ENCODE results near the gene ZNF423. TPM values are rescaled to one million over a fixed set of nuclear protein-coding genes. Genes with fewer than 3 reads are reported as not detected.

Gene ZNF423
- total RNA-seq, 2 experiments from 2014 or later: not detected

DNA sequence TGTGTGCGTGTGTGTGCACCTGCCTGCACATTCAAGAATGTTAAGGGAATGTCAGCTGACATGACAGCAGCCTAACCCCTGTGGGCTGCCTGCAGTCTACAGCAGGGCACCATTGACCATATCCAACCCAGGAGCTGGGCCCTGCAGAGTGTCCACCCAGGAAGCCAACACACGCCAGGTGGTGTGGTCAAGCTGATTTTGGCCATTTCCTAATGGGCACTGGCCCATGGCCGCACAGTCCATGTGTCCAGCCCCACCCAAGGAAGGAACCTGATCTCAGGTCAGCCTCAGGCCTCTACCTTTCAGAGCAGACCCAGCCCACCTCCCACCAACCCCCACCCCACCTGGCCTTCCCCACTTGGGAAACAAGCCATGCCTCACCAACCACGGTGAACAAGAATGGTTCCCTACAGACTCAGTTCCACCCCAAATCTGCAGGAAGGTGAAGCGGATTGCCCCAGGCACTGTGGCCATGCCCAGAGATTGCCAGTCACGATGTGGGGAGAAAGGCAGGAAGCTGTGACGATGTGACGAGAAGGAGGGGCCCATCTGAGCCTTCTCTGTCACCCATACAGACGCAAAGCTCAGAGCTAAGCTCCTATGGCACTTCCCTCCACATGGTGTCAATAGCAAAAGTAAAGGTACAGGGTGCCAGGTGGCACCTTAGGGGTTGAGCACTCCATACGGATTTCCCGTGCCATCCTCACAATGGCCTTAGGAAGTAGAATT lies 77.5 kb downstream of the ZNF423 start:
- intact Hi-C loops (cut with micrococcal nuclease): no loop called here
- CTCF ChIA-PET: no interaction called here
- H3K27ac Mint-ChIP-seq: no peak overlapping the region
- H3K9me3 Mint-ChIP-seq: no peaks in the 10 kb centered on the region
- TF ChIP-seq, protein P1, sequence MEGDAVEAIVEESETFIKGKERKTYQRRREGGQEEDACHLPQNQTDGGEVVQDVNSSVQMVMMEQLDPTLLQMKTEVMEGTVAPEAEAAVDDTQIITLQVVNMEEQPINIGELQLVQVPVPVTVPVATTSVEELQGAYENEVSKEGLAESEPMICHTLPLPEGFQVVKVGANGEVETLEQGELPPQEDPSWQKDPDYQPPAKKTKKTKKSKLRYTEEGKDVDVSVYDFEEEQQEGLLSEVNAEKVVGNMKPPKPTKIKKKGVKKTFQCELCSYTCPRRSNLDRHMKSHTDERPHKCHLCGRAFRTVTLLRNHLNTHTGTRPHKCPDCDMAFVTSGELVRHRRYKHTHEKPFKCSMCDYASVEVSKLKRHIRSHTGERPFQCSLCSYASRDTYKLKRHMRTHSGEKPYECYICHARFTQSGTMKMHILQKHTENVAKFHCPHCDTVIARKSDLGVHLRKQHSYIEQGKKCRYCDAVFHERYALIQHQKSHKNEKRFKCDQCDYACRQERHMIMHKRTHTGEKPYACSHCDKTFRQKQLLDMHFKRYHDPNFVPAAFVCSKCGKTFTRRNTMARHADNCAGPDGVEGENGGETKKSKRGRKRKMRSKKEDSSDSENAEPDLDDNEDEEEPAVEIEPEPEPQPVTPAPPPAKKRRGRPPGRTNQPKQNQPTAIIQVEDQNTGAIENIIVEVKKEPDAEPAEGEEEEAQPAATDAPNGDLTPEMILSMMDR (IDR thresholded peaks at IDR 0.05): no peak
- H3K27me3 Mint-ChIP-seq: no peaks in the 10 kb centered on the region
- no peaks in the 10 kb centered on the region for H3K36me3 Mint-ChIP-seq (ENCODE audit: low read depth)
- POLR2A ChIA-PET: no interaction called here
- no peak overlapping the region for H3K4me3 Mint-ChIP-seq
- ATAC-seq (no peak), DNase-seq (no peak)
- H3K4me1 Mint-ChIP-seq (ENCODE audit: low read depth): no peaks in the 10 kb centered on the region

DNA sequence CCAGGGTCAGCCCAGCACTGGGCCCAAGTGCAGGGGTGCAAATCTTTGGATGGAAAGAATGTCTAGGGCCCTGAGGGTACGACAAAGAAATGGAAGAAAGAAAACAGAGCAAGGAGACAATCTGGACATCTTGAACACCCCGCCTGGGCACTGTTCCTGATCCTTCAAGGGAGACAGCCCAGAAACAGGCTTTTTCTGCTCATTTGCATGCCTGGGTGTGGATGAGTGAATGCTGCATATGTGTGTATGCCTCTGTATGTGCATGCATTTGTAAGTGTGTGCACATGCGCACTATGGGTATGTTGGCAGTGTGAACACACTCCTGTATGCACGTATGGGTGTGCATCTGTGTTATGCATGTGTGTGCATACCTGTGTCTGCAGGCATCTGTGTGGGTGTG lies 79.2 kb downstream of the ZNF423 start:
- H3K27ac Mint-ChIP-seq: no peak overlapping the region
- DNase-seq (no peak), ATAC-seq (no peak)
- TF ChIP-seq, protein P1 (IDR thresholded peaks at IDR 0.05): no peak
- no peaks in the 10 kb centered on the region for H3K27me3 Mint-ChIP-seq
- H3K36me3 Mint-ChIP-seq (ENCODE audit: low read depth): no peaks in the 10 kb centered on the region
- no peak overlapping the region for H3K4me3 Mint-ChIP-seq
- no peaks in the 10 kb centered on the region for H3K4me1 Mint-ChIP-seq (ENCODE audit: low read depth)
- ChIA-PET CTCF (no interaction called here), POLR2A (no interaction called here)
- intact Hi-C loops (cut with micrococcal nuclease): no loop called here
- no peaks in the 10 kb centered on the region for H3K9me3 Mint-ChIP-seq

DNA sequence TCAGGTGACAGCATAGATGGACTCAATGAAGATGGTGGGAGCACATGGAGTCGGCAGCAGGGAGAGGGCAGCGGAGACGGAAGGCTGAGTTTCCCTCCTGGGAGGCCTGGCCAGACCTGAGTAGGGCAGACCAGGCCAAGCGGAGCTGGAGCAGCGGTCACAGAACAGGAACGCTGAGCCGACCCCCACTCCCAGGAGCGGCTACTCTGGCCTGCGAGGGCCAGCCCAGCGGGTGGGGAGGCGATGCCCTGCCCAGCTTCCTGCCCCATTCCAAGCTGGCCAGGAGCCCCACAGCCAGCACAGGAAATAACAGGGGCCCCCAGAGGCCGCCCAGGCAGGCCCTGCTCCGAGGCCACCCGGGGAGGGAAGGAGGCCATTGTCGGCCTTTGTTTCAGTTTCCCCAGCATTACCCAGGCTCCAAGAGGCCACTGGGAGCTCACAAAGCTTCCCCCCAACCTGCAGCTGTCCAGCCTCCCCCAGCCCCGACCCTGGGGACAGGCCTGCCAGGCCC lies 79.8 kb downstream of the ZNF423 start:
- ChIA-PET CTCF (no interaction called here), POLR2A (no interaction called here)
- no peaks in the 10 kb centered on the region for H3K4me1 Mint-ChIP-seq (ENCODE audit: low read depth)
- no peak overlapping the region for H3K27ac Mint-ChIP-seq
- TF ChIP-seq, protein P1 (IDR thresholded peaks at IDR 0.05): no peak
- H3K9me3 Mint-ChIP-seq: no peaks in the 10 kb centered on the region
- intact Hi-C loops (cut with micrococcal nuclease): no loop called here
- H3K4me3 Mint-ChIP-seq: no peak overlapping the region
- ATAC-seq (no peak), DNase-seq (no peak)
- H3K27me3 Mint-ChIP-seq: no peaks in the 10 kb centered on the region
- H3K36me3 Mint-ChIP-seq (ENCODE audit: low read depth): no peaks in the 10 kb centered on the region

DNA sequence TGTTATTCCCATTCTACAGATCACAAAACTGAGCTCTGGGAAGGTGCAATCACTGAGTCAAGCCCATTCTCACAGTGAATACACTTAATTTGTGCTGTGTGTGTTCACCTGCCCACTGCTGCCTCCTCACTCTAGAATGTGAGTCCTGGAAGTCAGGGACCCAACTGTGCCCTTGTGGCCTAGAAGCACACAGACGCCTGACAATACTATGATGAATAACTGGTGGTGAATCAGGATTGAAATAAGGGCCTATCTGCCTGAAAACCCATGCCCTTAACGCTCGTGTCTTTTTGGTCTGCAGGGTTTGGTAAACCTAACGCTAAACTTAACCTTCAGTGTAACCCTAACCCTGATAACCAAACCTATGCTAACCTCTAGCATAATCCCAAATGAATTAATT lies 80.3 kb downstream of the ZNF423 start:
- H3K4me3 Mint-ChIP-seq: no peak overlapping the region
- POLR2A ChIA-PET: no interaction called here
- no peaks in the 10 kb centered on the region for H3K36me3 Mint-ChIP-seq (ENCODE audit: low read depth)
- no peaks in the 10 kb centered on the region for H3K9me3 Mint-ChIP-seq
- CTCF ChIA-PET: no interaction called here
- DNase-seq (no peak), ATAC-seq (no peak)
- no peaks in the 10 kb centered on the region for H3K4me1 Mint-ChIP-seq (ENCODE audit: low read depth)
- TF ChIP-seq, protein P1 (IDR thresholded peaks at IDR 0.05): no peak
- no peak overlapping the region for H3K27ac Mint-ChIP-seq
- intact Hi-C loops (cut with micrococcal nuclease): no loop called here
- no peaks in the 10 kb centered on the region for H3K27me3 Mint-ChIP-seq

DNA sequence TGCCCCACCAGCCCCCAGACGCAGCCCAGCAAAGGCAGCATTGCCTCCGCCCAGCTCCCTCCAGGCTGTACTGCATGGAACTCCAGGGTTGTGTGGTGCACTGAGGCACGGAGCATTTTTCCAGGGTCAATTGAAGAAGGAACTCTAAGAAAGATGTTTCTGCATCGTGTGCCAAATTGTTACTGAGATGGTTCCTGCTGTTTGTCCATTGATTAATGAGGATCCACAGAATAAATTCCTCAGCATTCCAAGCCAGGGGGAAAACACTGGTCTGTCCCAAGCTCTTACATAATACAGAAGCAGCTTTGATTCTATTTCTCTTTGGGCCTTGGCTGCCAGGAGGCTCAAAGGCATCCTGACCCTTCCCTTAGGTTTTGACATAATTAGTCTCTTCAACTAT lies 80.9 kb downstream of the ZNF423 start:
- Mint-ChIP-seq H3K27me3 (no peaks in the 10 kb centered on the region), H3K27ac (no peak overlapping the region), H3K4me1 (ENCODE audit: low read depth) (no peaks in the 10 kb centered on the region), H3K4me3 (no peak overlapping the region), H3K9me3 (no peaks in the 10 kb centered on the region), H3K36me3 (ENCODE audit: low read depth) (no peaks in the 10 kb centered on the region)
- ChIA-PET CTCF (no interaction called here), POLR2A (no interaction called here)
- ATAC-seq: no peak
- DNase-seq: no peak
- TF ChIP-seq, protein P1 (IDR thresholded peaks at IDR 0.05): no peak
- intact Hi-C loops (cut with micrococcal nuclease): no loop called here

Data from activated CD8-positive, alpha-beta T cell treated with anti-CD3 and anti-CD28 coated beads for 36 hours (primary cell).